Left kidney (tissue), 2 donors: ENCODE data around the gene TNPO3. TPM values are rescaled to one million over a fixed set of nuclear protein-coding genes. Genes with fewer than 3 reads are reported as not detected.
"Not testable (repeated sequence)": the region's sequence is repeated elsewhere in the genome, so short reads cannot be mapped to it uniquely, and the experiment has no call there.

Experiments used
- DNase-seq: peaks from one replicate; pipeline ENCODE4 v3.0.0-alpha.2; 2013
- polyA plus RNA-seq: library from polyadenylated mRNA; unstranded; fragments of 120-200 nt; gene quantifications from one replicate; pipeline ENCODE4 v1.2.1, GENCODE V29; 2013; ENCODE audit not compliant: insufficient read length

TNPO3 gene
- polyA plus RNA-seq, 1 donor = 52.1 TPM

GRCh38 chr7:129017933-129018538, 36.9 kb downstream of the TNPO3 start:
- no peak for DNase-seq

GRCh38 chr7:129017264-129017663, 37.6 kb downstream of the TNPO3 start:
- no peak for DNase-seq

- no peak for DNase-seq
Observed at GRCh38 chr7:129014501-129015101, 40.3 kb downstream of the TNPO3 start.

GRCh38 chr7:129013048-129013724, 41.7 kb downstream of the TNPO3 start:
- DNase-seq = no peak

GRCh38 chr7:129012641-129013040, 42.3 kb downstream of the TNPO3 start:
- DNase-seq = no peak

GRCh38 chr7:129010075-129010474, 44.8 kb downstream of the TNPO3 start:
- no peak for DNase-seq

- no peak for DNase-seq
Observed at GRCh38 chr7:129009437-129009836, 45.5 kb downstream of the TNPO3 start.

GRCh38 chr7:129008645-129009414, 46.1 kb downstream of the TNPO3 start:
- no peak for DNase-seq

- DNase-seq = no peak
Observed at GRCh38 chr7:129007572-129007971, 47.3 kb downstream of the TNPO3 start.

GRCh38 chr7:129006636-129007414, 48.1 kb downstream of the TNPO3 start:
- DNase-seq = no peak

- DNase-seq = no peak
Observed at GRCh38 chr7:129005186-129005585, 49.7 kb downstream of the TNPO3 start.

GRCh38 chr7:128997181-128997580, 57.7 kb downstream of the TNPO3 start:
- DNase-seq = no peak

- DNase-seq = not testable (repeated sequence)
Observed at GRCh38 chr7:128994560-128994959, 60.4 kb downstream of the TNPO3 start.

GRCh38 chr7:128993419-128993818, 61.5 kb downstream of the TNPO3 start:
- no peak for DNase-seq

GRCh38 chr7:128989961-128990360, 65.0 kb downstream of the TNPO3 start:
- no peak for DNase-seq

GRCh38 chr7:128988372-128988771, 66.5 kb downstream of the TNPO3 start:
- DNase-seq = no peak

GRCh38 chr7:128986609-128987008, 68.3 kb downstream of the TNPO3 start:
- DNase-seq = no peak

- no peak for DNase-seq
Observed at GRCh38 chr7:128985660-128986059, 69.3 kb downstream of the TNPO3 start.

GRCh38 chr7:128982105-128982504, 72.8 kb downstream of the TNPO3 start:
- no peak for DNase-seq

GRCh38 chr7:128974241-128974934, 80.5 kb downstream of the TNPO3 start:
- DNase-seq = no peak

GRCh38 chr7:128968624-128969023, 86.3 kb downstream of the TNPO3 start:
- DNase-seq = no peak
